Measurements from ENCODE around the gene HOXA7. TPM values are rescaled to one million over a fixed set of nuclear protein-coding genes. Genes with fewer than 3 reads are reported as not detected.
A peak's percentile ranks its signal among the peaks of the same experiment; 100 is the strongest.

The HOXA7 gene
- total RNA-seq, 1 donor from 2014 or later, result 0.72 TPM

DNA sequence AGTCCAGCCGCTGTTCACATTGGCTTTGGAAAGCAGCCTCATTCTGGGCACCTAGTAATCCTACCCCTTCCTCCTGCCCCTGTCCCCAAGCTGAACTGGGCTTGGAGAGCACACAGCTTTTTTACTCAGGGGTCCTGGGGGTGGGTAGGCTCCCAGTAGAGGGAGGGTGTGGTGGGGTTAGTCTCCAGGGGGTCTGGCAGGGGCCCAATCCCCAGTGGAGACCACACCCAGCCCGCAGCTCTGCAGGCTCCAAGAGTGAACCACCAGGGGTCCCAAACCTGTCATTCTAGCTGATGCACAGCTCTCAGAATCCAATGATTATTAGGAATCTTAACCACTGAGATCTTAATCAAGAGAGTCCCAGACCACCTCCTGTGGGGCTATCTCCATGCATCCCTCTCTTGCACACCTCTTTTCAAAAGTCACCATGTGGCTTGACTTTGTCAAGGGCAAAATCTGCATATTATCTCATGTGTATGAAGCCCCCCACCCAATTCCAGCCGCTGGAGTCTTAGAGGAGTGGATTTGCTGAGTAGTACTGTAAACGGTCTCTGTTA, 25.9 kb upstream of the HOXA7 start:
- DNase-seq (ENCODE audit: low spot score), result no peak

DNA sequence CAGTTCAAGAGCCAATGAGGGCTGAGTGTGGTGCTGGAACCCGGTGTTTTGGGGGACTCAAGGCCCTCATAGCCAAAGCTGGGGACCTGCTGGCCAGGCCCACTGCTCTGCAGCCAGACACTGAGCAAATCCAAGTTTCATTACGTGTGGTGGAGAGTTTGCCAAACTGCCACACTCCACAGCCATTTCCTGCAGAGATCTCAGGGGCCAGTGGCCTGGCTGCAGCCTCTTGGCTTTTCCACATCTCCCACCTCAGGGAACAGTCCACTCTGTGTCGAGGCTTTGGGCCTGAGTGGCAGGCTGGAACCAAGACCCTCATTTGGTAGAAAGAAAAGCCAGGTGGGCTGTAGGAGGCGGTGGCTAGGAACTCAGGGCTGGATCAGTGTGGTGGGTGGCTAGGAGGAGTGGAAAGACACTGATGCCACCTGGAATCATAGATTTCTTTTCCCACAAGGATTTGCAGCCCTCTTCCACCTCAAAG, 25.4 kb upstream of the HOXA7 start:
- DNase-seq (ENCODE audit: low spot score), result no peak

- no peak for DNase-seq (ENCODE audit: low spot score)
Observed at GRCh38 chr7:27180431-27181420, 24.3 kb upstream of the HOXA7 start.

- DNase-seq (ENCODE audit: low spot score), result peak; percentile 94
Observed at GRCh38 chr7:27179503-27180430, 23.3 kb upstream of the HOXA7 start.

DNA sequence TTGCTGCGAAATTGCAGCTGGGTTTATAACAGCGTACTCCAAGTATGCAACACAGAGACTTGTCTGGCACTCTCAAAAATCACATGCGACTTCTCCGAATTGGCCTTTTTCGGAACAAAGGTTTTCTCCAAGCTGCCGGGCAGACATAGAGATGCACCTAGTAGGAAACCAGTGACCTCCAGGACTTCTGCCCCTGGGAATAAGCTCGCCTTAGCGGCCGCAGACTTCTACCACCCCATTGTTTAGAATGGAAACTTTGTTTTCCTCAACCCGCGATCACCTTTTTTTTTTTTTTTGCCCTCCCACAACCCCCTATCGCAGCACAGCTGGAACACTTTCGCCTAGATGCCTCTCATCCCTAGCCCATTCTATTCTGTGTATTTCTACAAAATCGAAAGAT, 22.6 kb upstream of the HOXA7 start:
- DNase-seq (ENCODE audit: low spot score), result no peak

DNA sequence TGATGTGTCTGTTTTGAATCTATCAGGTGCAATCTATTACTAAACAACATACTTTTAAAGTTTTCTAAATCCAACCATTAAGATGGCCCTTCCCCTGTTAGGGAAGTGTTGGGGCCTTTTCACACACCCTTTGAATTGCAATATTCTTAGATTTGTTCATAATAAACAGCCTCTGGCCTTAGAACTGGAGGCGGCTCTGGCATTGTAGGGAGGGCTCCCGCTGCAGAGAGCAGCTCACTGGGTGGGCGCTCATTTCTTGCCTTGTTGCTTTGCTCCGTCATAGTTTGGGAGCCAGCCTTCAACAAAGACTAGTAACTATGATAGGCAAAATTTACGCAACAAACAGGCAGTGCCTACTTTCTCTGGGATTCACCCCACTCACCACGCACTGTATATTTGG, 21.9 kb upstream of the HOXA7 start:
- no peak for DNase-seq (ENCODE audit: low spot score)

- DNase-seq (ENCODE audit: low spot score), result no peak
Observed at GRCh38 chr7:27177795-27178320, 21.4 kb upstream of the HOXA7 start.

GRCh38 chr7:27176962-27177794, 20.7 kb upstream of the HOXA7 start:
- no peak for DNase-seq (ENCODE audit: low spot score)

GRCh38 chr7:27176524-27176845, 20.0 kb upstream of the HOXA7 start:
- no peak for DNase-seq (ENCODE audit: low spot score)

DNA sequence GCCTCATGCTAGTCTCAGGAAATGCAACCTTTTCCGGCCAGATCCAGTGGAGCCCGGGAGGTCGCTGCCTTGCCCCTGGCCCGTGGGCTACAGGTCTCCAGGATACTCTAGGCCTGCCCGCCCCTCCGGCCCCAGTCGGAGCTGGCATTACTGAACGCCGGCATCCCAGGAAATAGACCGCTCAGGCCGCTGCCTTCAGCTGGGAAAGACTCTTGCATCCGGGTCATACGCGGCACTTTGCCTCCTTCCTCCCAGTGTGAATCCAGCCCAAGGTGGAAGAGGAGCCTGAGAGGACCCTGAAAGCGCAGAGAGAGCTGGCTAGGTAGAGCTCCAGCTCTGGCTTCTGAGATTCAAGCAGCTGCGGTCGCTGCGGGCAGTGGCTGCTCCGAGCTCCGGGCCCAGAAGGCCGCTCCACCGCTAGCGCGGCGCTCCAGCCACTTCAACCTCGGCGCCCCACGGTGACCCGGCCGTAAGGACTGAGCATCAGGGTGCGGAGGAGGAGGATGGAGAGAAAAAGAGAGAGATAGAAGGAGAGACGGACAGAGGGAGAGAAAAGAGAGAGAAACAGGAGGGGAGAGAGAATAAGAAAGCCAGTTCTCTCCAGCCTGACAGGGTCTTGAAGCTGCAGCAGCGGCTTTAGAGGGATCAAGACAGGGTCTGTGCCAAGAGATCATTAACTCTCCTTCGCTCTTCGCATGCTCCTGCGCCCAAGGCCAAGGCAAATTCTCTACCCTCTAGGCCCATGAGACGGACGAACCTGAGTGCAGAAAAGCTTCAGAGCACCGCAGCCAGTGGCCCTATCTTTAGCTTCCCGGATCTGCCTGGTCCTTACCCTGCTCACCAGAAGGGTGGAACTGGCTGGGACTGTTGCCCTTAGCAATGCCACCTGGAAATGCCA, 19.4 kb upstream of the HOXA7 start:
- peak; percentile 81 for DNase-seq (ENCODE audit: low spot score)

- DNase-seq (ENCODE audit: low spot score), result no peak
Observed at GRCh38 chr7:27174874-27175625, 18.6 kb upstream of the HOXA7 start.

GRCh38 chr7:27173956-27174873, 17.7 kb upstream of the HOXA7 start, which contains the start of gene HOXA10:
HOXA10 (minus strand) TSS chr7:27174320; CDS start chr7:27174306, 14 bp downstream.
- no peak for DNase-seq (ENCODE audit: low spot score)

- no peak for DNase-seq (ENCODE audit: low spot score)
Observed at GRCh38 chr7:27173511-27173955, 17.1 kb upstream of the HOXA7 start.

DNA sequence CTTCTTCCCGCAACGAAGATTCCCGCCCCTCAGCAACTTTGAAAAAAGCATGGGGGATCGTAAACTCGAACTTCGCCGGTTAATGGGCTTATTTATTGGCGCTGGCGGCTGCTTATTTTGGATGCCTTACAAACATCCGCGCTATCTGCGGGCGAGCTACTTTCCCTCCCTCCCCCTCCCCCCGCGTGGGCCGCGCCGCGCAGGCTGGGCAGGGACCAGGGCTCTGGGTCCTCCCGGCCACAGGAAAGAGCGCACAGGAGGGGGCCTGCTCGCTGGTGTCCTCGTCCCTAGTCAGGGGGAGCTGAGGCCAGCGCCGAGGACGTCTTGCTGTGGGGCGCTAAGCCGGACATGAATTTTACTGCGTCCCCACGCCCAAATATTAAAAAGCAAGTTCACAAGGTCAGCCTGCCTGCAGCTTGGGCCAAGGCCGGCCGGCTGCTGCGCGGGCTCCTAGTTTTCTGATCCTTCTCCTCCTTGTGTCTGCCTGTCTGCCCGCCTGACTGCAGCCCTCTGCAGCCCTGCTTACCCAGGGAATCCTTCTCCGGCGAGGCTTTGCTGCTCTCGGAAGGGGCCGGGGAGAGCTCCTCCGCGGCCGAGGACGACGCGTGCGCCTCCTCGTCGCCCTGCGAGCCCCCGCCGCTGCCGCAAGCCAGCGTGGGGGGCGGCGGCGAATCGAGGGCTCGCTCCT, 16.5 kb upstream of the HOXA7 start:
- DNase-seq (ENCODE audit: low spot score), result peak; percentile 83

GRCh38 chr7:27172315-27172774, 15.9 kb upstream of the HOXA7 start:
- no peak for DNase-seq (ENCODE audit: low spot score)

GRCh38 chr7:27171637-27172314, 15.3 kb upstream of the HOXA7 start:
- no peak for DNase-seq (ENCODE audit: low spot score)

DNA sequence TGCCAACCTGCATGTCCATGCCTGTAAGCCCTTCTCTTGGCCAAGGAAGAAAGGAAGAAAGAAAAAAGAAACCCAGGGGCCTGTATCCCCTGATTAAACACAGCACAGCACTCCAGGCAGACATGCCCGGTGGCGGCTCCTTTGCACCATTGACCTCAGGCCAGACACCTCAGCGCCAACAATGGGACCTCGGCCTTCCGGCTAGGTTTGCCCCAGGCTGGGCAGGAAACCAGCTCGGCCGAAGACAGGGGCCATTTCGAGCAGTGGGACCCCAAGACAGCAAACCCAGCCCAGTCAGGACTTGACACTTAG, 14.8 kb upstream of the HOXA7 start:
- DNase-seq (ENCODE audit: low spot score), result no peak
